ENCODE data around the gene EEF2KMT.

GRCh38 chr16:5065813-5066212 is 31.8 kb downstream of the EEF2KMT start, which contains the start of gene C16orf89:
- TF ChIP-seq CTCF (conservative IDR thresholded peaks at IDR 0.05; ENCODE audit: low read length), result no peak
- TF ChIP-seq EZH2phosphoT487 (IDR thresholded peaks at IDR 0.05; ENCODE audit: borderline replicate concordance), result no peak
